ENCODE measurements around the gene CSRP1. TPM values are rescaled to one million over a fixed set of nuclear protein-coding genes. Genes with fewer than 3 reads are reported as not detected.
"Not testable (repeated sequence)": the region's sequence is repeated elsewhere in the genome, so short reads cannot be mapped to it uniquely, and the experiment has no call there.

Gene CSRP1
- total RNA-seq, 1 donor from 2014 or later, result 184 TPM

DNA sequence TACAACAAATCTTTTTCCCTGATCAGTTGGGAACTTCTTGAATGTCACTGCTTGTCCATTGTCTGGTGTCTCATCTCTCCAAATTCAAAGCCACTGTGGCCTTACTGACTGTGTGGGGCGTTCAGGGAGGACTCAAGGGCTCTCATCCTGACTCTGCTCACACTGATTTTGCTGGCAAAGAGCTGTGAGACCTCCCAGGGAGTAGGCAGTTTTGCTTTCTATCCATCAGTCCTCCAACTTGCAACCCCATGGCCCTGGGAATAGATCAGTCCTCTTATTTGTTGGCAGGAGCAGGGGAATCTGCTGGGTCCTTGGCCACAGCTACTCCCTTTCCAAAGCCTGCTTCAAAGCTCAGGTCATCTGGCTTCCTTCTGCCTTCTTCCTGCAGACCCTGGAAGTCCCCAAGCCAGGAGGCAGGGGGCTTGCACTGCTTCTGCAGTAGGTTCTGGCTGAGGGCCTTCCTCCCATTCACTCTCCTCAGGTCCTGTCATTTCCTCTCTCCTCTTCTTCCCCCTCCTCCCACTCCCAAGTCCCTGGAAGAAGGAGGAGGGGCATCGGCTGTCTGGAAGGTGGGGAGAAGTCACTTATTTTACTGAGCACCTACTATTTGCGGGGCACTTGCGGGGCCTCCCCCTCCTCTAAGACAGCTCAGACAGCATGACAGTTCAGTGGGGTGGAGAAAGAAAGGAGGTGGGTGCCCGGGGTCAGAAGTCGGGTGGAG lies 31.1 kb upstream of the CSRP1 start:
- no peak for DNase-seq (ENCODE audit: low read depth)

DNA sequence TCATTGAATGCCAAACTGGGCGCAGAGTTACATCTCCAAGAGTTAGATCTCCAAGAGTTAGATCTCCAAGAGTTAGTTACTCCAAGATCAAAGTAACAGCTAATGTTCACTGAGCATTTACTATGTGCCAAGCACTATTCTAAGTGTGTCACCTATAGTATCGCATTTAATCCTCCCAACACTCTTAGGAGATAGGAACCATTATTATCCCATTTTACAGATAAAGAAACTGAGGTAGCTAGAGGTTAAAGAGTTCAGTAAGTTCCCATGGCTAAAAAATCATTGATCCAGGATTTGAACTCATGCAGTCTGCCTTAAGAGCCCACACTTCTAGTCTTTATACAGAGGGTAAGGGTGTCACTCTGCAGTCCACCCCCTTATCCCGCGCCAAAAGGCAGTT lies 30.5 kb upstream of the CSRP1 start:
- DNase-seq (ENCODE audit: low read depth), result no peak

- no peak for DNase-seq (ENCODE audit: low read depth)
These were observed 30.1 kb upstream of the CSRP1 start for GRCh38 chr1:201537028-201537427.

DNA sequence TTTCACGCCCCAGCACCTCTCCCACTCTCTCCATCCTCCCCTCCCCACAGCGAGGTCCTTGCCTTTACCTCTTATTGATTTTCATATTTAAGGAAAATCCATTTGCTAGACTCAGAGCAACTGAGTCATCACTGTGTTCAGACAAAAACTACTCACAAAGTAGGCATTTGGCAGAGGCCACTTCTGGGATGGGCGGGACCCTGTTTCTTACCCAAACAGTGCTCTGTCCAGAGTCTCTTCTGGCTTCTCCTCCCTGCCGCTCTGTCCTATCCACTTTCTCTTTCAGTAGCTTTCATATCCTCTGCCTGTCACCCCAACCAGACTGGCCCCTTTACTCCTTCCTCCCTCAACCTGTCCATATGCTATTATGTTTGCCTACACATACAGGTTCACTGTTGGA lies 29.6 kb upstream of the CSRP1 start:
- DNase-seq (ENCODE audit: low read depth), result peak; percentile 58

DNA sequence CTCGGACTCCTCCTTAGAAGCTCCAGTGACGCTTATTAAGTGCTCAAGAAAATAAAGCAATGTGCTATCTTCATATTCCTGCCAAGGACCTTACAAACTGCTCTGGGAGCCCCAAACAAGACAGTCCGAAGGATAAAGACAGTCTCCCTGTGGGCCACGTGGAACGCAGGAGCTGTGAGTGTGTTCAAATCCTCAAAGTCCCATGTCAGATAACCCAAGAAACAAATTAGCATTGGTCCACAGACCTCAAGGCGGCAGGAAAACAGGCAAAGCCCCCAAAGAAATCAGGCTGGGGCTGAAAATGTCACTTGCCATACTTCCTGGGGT lies 29.0 kb upstream of the CSRP1 start:
- no peak for DNase-seq (ENCODE audit: low read depth)

GRCh38 chr1:201535046-201535918 lies 28.4 kb upstream of the CSRP1 start:
- DNase-seq (ENCODE audit: low read depth), result peak; percentile 34

DNA sequence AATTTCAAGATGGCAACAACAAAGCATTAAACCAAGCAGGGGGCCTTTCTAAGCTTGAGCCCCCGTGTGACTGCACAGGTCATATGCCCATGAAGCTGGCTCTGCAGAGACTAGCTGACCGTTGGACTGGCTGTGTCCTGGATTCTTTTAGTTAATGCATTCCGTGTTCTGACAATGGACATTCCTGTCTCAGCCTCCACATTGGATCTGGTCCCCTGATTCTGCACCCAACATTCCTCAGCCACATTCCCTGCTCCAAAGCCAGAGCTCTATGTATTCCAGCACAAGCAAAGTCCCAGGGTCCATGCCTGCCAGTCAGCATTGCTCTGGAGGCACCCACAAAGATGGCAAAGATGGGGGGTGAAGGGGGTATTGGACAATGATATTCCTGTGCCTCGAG lies 26.9 kb upstream of the CSRP1 start:
- no peak for DNase-seq (ENCODE audit: low read depth)

DNA sequence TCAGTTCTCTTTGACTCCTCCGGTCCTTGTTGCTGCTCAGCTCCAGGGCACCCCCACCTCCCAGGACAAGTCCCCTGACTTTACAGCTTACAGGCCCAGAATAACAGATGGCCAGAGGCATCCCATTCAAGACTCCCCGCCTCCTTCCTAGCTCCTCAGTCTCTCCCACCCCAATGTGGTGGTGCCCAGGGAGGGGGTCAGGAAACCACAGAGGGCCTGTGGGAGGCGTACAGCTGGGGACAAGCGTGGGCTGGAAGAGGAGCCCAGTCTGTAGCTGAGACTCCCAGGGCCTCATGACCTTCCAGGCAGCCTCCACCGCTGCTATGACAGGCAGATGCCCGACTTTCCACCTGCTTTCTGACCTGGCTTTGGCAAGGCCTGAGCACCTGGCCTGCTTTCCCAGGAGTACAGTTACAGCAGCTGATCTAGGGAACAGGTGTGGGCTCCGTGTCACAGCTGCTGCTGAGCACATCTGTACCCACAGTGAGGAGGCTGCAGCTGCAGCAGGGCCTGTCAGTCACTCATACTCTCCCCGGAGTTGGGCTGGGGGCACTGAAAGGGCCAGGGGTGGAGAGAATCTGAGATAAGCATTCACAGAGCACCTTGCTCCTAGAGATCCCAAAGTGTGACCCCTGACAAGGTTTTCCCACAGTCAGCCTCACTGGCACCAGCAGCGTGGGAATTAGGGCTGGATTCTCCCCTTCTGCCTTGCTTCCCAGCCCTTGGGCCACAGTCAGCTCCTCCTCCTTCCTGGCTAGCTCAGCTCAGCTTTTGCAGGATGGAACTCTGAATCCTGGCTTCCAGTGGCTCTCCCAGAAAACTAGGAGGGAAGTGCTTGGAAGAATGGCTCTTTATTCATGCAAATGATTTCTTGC lies 24.9 kb upstream of the CSRP1 start:
- peak; percentile 97 for DNase-seq (ENCODE audit: low read depth)

GRCh38 chr1:201530741-201531531 lies 24.0 kb upstream of the CSRP1 start:
- DNase-seq (ENCODE audit: low read depth), result peak; percentile 91

DNA sequence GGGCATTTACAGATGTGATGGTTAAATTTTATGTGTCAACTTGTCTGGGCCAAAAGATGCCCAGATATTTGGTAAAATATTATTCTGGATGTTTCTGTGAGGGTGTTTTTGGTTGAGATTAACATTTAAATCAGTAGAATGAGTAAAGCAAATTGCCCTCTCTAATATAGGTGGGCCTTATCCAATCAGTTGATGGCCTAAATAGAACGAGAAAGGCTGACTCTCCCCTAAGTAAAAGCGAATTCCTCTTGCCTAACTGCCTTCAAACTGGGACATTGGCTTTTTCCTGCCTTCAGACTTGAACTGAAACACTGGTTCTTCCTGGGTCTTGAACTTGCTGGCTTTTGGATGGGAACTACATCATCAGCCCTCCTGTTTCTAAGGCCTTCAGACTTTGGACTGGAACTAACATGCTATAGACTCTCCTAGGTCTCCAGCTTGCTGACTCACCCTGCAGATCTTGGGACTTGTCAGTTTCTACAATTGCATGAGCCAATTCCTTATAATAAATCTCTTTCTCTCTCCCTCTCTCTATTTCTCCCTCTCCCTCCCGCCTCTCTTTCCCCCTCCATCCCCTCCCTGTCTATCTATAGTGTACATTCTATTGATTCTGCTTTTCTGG lies 21.8 kb upstream of the CSRP1 start:
- DNase-seq (ENCODE audit: low read depth), result no peak

- DNase-seq (ENCODE audit: low read depth), result no peak
These were observed 21.0 kb upstream of the CSRP1 start for GRCh38 chr1:201527879-201528278.

- DNase-seq (ENCODE audit: low read depth), result no peak
These were observed 18.4 kb upstream of the CSRP1 start for GRCh38 chr1:201525193-201525778.

DNA sequence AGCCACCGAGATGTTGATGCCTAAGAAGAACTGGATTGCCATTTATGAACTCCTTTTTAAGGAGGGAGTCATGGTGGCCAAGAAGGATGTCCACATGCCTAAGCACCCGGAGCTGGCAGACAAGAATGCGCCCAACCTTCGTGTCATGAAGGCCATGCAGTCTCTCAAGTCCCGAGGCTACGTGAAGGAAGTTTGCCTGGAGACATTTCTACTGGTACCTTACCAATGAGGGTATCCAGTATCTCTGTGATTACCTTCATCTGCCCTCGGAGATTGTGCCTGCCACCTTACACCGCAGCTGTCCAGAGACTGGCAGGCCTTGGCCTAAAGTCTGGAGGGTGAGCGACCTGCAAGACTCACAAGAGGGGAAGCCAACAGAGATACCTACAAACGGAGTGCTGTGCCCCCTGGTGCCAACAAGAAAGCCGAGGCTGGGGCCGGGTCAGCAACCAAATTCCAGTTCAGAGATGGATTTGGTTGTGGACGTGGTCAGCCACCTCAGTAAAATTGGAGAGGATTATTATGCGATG lies 13.2 kb upstream of the CSRP1 start:
- DNase-seq (ENCODE audit: low read depth), result not testable (repeated sequence)

DNA sequence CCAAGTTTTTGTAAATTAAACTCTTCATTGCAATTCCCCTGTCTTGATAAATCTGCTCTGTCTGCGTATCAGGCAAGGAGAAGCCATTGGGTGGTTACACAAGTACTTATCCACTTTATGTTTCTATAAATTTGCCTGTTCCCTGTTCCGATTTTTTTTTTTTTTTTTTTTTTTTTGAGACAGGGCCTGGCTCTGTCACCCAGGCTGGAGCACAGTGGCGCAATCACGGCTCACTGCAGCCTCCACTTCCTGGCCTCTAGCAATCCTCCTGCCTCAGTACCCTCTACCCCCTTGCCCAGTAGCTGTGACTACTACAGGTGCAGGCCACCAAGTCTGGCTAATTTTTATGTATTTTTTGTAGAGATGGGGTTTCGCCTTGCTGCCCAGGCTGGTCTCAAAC lies 11.1 kb upstream of the CSRP1 start:
- no peak for DNase-seq (ENCODE audit: low read depth)

DNA sequence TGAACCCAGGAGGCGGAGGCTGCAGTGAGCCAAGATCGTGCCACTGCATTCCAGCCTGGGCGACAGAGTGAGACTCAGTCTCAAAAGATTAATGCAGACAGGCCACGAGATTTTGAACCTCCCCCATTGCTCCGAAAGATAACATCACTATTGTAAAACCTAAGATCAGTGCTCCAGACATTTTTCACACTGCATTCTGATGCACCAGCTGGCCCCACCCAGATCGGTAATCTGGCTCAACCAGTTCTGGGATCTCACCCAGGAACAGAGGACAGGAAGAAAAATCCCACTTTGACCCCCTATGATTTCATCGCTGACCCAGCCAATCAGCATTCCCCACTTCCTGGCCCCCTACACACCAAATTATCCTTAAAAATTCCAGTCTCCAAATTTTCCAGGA lies 10.7 kb upstream of the CSRP1 start:
- no peak for DNase-seq (ENCODE audit: low read depth)

- DNase-seq (ENCODE audit: low read depth), result no peak
These were observed 9.7 kb upstream of the CSRP1 start for GRCh38 chr1:201516511-201517127.

DNA sequence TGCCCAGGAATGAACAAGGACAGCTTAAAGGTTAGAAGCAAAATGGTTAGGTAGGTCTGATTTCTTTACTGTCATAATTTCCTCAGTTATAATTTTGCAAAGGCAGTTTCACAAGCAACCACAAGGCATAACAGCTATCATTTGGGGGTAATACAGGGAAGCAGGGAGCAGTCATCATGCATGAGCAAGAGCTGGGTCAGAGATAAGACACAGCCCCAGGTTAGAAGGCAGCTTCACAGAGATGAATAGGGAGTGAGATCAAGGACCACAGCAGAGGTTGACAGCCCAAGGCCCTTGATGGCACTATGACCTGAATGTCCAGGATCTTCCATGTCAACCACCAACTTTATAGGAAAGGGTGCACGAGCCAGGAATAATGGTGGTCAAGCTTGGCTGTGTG lies 9.0 kb upstream of the CSRP1 start:
- no peak for DNase-seq (ENCODE audit: low read depth)

- no peak for DNase-seq (ENCODE audit: low read depth)
These were observed 8.3 kb upstream of the CSRP1 start for GRCh38 chr1:201515062-201515750.

GRCh38 chr1:201514466-201514865 lies 7.5 kb upstream of the CSRP1 start:
- no peak for DNase-seq (ENCODE audit: low read depth)

Measured in myocyte (in vitro differentiated cells).